Myocyte (in vitro differentiated cells): ENCODE measurements around the gene STARD9. TPM values are rescaled to one million over a fixed set of nuclear protein-coding genes. Genes with fewer than 3 reads are reported as not detected.
A peak's percentile ranks its signal among the peaks of the same experiment; 100 is the strongest.

Experiments
- DNase-seq: peaks from one replicate; pipeline ENCODE4 v3.0.0-alpha.2; 2012; ENCODE audit warnings: low read depth
- total RNA-seq: library from RNA; depleted of rRNA; stranded (reverse); fragments of >200 nt; gene quantifications from 2 replicates; pipeline ENCODE4 v1.2.3, GENCODE V29; 2014

Gene STARD9
- total RNA-seq, 1 donor from 2014 or later, result 10.1 TPM

DNA sequence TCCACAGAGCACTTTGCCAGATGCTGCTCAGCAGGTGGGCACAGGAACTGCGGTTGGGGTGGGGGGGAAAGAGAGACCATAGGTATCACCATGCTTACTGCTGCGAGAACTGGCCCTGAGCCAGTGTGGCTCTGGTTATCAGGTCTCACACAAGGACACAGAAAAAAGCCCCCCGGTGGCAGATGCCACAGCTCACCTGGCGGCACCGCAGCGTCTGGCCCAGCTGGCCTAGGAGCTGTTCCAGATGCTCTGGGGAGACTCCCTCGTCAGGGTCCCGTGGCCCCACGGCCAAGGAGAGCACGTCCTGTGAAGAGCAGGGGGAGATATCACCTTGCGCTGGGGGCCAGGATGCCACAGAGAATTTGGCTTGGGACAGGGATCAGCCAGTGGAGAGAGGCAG, 150.7 kb downstream of the STARD9 start:
- DNase-seq, result no peak

GRCh38 chr15:42727750-42728381, 152.5 kb downstream of the STARD9 start:
- no peak for DNase-seq

- DNase-seq, result peak; percentile 19
Observed at GRCh38 chr15:42728560-42728959, 153.2 kb downstream of the STARD9 start.

GRCh38 chr15:42728972-42729371, 153.6 kb downstream of the STARD9 start:
- DNase-seq, result no peak

DNA sequence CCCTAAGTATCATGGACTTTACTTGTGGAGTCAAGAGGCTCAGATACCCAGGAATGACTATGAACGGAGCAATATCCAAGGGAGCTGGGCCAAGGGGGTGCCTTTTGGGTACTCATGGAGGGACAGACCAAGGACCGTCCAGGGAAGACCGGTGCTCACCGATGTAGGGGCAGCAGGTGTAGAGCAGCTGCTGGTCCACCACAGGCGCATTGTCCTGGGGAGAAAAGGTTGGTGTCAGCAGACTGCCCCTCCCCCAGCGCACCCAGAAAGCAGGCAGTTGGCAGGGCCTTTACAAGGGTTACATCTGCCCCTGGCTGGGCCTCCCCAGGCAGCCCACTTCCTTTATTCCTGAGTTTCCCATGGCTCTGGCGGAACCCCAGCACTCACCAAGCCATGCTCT, 154.0 kb downstream of the STARD9 start:
- peak; percentile 11 for DNase-seq

DNA sequence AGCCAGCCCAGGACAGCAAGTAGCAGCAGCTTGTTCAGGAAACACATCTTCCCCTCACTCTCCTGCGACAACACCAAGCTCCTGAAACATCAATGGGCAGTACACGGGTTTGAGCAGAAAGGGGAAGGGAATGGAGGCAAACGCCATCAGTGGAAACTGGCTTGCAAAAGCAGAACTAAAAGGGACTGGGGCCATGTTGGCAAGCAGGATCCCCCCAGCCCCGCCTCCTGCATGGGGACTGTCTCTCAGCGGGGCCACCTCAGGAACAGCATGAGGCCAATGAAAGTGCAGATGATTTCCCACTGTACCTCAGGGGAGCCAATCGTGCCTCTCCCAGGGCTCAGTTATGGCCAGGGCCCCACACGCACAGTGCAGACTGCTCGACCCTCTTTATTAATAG, 154.7 kb downstream of the STARD9 start:
- DNase-seq, result no peak

- no peak for DNase-seq
Observed at GRCh38 chr15:42730536-42730935, 155.1 kb downstream of the STARD9 start.

DNA sequence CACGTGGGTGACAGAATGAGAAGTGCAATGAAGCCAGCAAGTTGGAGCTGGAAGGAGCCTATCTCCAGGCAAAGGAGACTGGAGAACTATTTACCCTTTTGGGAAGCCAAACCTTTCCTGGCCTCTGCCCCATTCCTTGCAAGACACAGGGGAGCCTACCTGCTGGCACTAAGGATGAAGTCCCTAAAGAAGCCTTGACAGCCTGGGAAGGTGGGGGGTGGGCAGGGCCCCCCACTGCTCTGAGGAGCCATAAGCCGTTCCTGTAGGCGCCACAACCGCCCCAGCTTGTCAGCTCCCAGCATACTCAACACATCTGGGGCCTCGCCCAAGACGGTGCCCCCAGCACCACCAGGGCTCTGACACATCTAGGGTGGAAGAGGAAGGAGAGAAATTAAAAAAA, 156.1 kb downstream of the STARD9 start:
- no peak for DNase-seq

DNA sequence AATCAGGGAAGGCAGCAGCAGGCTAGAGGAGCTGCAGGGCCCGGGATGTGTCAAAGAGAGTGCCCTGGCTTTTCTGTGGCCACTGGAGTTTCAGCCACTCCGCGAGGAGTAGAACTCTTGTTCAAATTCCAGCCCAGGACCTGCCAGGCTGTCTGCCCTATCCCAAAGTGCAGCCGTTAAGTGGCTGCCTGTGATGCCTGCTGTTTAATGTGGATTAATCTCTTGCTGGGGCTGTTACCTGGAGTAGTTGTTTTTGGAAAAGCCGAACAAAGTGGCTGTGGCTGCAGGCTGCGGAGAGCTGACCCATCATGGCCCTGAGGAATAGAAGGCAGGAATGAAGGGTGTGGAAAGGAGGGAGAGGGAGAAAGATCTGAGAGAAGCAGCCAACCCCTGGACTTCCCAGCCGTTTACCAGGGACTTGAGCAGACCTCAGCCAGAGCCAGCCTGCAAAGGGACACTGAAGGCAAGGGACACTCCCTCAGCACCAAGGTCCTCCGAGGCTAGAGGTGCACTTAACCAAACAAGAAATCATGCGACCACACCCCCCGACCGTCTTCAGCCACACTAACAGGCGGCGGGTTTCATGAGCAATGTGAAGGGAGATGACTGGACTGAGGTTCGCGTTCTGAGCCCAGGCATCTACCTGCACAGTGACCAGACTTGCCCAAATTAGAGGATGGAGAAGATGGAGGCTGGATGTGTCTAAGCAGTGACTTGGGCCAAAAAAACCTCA, 156.9 kb downstream of the STARD9 start:
- no peak for DNase-seq

- no peak for DNase-seq
Observed at GRCh38 chr15:42733027-42733426, 157.6 kb downstream of the STARD9 start.

DNA sequence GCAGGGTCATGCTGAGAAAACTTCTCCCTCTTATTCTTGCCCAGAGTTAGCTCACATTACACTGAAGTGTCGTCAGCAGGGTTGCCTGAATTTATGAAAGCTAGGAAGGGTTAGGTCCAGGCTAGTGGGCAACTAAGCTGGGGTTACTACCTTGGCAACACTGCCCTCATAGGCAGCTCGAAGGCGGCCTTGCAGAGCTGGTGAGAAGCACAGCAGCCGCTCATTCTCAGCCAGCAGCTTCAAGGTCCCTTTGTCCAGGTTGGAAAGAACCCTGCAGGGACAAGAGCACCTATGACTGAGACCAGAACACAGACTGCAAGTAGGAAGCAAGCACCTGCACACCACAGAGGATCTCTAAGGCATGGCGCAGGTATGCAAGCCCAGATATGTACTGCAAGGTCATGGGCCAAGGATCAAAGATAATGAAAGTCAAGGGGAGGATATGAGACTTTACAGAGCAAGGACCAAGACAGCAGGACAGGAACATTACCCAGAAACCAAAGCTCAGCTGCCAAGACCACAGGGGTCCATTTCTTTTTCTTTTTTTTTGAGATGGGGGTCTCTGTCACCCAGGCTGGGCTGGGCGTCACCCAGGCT, 158.8 kb downstream of the STARD9 start:
- DNase-seq, result no peak

GRCh38 chr15:42735382-42736165, 160.2 kb downstream of the STARD9 start:
- DNase-seq, result no peak

DNA sequence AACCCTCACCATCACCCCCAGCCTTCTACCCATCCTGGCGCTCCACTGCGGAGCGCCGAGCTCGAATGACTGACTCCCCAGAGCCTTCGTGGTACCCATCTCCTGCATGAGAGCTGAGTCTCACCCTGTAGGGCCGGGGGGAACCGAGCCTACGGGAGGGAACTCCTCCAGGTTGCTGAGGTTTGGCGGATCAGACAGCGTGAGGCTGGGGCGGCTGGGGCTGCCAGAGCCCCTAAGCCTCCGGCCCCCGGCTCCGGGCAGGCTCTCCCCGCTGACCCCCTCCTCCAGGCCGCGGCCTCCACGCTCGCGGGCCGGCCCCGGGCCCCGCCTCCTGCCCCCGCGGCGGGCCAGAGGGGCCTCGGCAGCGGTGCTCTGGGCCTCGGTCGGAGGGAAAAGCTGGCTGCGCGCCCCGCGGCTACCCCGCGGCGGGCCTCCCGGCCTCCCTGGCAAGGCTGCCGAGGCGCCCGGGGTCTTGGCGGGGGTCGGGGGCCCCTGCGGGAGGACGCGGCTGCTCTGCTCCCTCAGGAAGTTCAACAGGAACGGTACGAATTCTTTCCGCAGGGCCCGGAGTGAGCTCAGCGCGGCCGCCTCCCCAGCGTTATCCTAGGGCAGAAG, 160.9 kb downstream of the STARD9 start:
- peak; percentile 12 for DNase-seq

DNA sequence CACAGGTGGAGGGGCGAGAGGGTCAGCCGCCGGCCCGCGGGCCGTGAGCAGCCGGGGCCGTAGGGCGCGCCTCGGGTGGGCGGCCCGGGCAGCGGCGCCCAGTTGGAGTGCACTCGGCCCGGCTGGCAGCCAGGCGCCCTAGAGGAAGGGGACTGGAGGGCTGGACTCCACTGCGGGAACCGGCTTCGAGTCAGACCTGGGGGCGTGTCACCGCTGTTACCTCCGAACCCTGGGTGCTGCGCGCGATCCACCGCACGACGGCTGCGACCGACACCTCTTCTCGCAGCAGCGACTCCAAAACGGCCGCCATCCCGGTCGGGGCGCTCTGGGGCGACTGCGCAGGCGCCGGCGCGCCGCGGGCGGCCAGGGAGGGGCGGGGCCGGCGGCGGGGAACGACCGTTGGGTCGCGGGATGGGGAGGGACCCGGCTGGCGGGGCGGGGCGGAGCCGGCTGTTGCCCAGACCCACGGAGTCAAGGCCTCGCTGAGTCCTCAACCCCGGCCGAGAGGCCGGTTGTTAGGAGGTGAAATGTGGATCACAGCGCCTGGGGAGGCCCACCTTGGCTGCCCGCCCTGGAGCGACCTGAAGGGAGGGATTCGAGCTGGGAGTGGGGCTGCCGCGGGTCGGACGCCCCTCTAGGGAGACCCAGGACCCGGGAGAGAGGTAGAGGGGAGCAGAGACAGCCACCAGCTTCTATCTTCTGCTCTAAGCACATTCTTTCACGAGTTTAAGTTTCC, 161.6 kb downstream of the STARD9 start, which contains the start of gene CDAN1:
Gene CDAN1, minus strand, starts transcription at position 336 of the 736 bp plus-strand sequence. Its CDS starts 26 bp downstream, at position 310.
- peak; percentile 88 for DNase-seq

- DNase-seq, result no peak
Observed at GRCh38 chr15:42737529-42738328, 162.3 kb downstream of the STARD9 start.

- DNase-seq, result no peak
Observed at GRCh38 chr15:42741710-42742109, 166.3 kb downstream of the STARD9 start.

GRCh38 chr15:42742149-42742548, 166.7 kb downstream of the STARD9 start:
- DNase-seq, result no peak

DNA sequence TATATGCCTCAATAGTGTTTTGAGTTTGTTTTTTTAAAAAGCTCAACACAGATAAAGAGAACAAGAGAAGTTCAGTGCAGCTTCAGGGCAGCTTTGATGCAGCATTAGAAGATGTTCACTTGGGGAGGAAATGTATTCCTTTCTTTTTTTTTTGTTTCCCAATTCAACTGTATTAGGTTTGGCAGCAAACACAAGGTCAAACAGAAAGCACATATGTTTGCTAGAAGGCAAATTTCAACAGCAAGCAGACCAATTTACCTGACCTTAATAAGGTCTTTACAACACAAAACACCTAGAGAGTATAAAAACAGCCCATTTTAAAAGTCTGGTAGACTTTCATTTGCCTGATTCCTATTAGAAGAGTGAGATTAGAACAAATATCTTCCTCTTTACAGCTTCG, 168.8 kb downstream of the STARD9 start:
- DNase-seq, result no peak

DNA sequence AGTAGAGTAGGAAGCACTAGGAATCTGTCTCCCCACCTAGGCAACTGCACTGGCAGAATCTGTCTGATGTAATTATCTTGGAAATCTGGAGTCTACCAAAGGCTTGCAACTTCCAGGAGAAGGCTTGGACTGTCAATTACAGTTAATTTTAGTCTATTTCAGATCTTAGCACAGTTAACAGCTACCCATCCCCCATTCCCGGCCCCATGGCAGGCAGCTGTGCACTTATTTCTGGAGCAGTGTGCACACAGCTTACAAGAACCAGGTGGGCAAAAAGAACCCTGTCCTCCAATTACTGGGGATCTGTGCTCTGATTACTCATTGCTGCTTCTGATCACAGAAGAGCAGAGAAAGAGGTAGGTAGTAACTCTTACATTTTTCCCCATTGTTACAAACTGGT, 173.9 kb downstream of the STARD9 start:
- peak; percentile 67 for DNase-seq

DNA sequence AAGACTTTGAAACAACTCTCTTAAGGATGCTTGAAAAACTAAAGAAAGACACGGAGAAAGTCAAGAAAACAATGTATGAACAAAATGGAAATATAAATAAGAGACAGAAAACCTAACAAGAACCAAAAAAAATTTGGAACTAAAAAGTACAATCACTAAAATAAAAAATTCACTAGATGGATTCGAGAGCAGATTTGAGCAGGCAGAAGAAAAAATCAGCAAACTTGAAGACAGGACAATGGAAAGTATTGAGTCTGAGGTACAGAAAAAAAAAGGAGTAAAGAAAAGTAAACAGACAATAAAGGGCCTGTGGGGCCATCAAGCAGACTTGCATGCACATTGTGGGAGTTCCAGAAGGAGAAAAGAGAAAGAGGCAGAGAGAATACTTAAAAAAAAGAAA, 174.9 kb downstream of the STARD9 start:
- DNase-seq, result no peak
